NCI-H524 treated with DMSO at 0.1 percent for 48 hours (cell line): ENCODE measurements around the gene PGAM5.

Source experiments
- DNase-seq: peaks from one replicate; lab custom pipeline; 2025; lab: John Stamatoyannopoulos, UW

PGAM5 gene

DNA sequence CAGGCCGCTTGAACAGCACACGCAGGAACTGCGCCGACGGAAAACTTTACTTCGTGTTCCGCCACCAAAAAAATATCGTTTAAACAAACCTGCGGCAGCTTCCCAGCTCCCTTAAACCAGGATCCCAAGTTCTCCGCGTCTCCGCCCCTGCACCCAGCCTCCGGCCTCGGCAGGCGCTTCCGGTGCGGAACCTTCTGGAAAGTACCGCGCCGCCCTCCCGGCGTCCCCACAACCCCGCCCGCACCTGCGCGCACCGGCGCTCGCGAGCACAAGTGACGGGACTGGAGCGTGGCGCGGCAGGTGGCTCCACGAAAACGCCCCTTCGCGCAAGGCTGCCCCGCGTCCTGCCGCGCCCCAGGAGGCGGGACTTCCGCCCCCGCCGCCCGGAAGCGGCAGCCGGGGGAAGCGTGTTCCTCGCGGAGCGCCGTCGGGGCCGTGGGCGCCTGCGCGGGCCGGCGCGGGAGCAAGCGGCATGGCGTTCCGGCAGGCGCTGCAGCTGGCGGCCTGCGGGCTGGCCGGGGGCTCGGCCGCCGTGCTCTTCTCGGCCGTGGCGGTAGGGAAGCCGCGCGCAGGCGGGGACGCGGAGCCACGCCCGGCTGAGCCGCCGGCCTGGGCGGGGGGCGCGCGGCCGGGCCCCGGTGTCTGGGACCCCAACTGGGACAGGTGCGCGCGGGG is at the start of gene PGAM5:
TSS of gene PGAM5 (plus strand) at position 438 of the 675 bp plus-strand sequence. CDS start at position 473, 35 bp downstream.
- peak; percentile 14 for DNase-seq

DNA sequence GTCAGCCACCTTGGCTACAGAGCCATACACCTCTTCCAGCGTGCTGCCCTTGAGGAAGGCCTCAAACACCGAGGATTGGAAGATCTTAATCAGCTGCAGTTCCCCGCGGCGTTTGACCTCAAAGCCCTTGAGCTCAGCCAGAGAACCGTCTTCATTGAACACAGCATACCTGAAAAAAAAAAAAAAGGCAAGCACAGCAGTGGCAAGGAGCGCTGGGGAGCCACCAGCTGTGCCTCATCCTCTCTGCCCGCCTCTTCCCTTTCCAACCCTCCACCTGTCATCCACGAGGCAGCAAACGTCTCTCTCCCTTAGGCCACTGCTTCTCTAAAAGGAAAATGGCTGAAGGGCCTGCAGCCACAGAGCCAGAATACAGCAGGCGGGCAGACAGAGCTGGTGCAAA is 49.6 kb upstream of the PGAM5 start:
- DNase-seq = no peak

DNA sequence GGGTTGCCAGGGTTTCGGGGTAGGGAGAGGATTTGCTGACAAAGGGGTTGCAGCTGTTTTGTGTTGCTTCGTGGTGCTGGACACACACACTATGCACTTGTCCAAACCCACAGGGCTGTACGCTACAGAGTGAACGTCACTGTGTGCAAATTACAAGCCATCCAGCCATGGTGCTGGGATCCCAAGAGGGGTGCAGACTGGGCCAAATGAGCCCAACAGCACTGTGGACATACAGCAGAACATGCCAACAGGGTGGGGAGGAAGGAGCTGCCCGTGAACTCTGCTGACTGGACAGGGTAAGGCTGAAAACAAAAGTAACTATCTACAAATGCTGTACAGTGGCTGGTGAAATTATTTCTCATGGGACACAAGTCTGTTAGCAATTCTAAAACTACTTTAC is 48.7 kb upstream of the PGAM5 start:
- DNase-seq = no peak

DNA sequence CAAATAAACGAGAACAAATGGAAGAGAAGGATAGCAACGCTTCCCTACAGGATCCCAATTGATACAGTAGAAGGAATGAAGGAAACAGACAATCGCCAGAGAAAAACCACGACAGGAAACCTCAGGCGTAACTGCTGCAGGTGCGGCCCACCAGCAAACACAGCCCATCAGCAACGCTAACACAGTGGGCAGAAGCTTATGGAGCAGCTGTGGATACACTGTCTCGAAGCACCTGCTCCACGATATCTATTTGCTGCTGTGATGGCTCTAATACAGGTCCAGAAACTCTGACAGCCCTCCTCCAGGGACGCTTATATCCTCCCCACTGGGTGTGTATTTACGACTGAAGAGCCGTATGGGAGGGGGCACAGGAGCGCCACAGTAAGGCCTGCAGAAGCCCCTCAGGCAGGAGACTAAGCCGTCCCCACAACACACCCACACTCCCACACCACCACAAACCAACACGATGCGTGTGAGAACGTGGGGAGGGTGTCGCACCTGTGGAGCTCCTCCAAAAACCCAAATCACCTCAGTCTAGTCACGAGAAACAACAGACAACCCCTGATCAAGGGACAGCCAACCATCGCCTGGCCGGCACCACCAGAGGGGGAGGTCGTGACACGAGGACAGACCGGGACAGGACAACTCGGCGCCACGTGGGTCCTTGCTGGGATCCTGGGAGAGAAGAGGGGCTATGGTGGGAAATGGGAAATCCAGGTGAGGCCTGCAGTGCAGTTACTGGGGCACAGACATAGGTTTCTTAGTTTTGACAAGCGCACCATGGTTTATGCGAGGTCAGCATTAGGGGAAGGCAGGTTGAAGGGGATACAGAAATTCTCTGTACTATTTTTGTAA is 47.5 kb upstream of the PGAM5 start:
- no peak for DNase-seq

DNA sequence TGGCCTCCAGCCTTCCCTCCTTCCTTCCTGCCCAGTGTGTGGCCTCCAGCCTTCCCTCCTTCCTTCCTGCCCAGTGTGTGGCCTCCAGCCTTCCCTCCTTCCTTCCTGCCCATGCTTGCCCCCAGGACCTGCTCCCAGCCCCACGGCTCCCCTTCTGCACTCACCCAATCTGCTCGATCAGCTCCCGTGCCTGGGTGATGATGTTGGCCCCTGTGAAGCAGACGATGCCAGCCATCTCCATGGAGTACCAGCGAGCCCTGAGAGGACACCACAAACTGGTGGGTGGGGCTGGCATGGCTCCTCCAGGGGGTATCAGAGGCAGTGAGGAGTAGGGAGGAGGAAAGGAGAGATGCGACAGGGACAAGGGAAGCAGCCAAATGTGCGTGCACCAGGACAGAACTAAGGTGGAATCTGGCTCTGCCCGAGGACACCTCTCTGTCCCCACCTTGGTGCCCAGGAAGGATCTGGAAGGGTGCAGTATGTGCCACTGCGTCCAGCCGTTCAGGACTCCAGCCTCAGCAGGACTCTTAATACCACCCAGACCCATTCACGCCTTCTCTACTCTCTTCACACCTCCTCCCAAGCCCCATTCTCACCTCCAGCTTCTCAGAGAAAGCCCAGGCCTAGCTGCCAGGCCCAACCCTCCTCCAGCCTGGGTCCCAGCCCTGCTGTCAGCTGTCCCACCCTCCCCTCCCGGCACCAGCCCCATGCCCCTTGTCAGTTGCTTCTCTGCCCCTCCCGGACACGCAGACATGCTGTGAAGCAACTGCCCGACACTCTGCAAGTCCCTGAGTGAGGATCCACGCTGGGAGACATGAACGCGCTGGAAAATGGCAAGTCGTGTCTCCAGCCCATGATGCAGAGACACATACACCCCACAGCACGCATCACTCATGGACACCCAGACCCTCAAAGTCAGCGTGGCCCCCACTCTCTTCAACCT is 46.2 kb upstream of the PGAM5 start:
- no peak for DNase-seq

DNA sequence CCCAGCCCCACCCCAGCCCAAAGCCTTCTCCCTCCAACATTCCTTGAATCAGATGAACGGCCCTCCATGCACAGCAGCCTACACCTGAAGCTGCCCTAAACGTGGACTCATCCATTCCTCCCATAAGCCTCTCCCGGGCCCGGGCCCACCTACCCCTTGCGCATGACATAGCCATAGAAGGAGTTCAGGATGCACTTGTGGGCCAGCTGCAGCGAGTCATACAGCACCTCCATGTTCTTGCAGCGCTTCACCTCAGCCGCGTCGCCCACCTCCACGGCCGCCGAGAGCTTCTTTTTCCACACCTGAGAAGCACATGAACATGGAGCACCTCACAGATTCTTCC is 45.5 kb upstream of the PGAM5 start:
- no peak for DNase-seq

DNA sequence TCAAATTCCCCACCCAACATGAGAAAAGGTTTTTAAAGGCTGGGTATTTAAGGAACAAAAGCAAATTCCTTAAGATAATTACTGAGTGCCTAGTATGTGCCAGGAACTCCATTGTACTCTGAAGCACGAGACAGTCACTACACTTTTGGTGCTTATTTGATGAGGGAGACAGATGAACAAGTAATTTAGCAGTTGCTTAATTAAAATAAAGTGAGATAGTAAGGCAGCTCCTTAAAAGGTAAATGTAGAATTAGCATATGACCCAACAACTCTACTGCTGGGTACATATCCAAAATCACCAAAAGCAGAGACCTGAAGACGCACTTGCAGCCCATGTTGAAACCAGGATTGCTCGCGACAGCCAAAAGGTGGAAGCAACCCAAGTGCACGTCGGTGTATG is 44.8 kb upstream of the PGAM5 start:
- no peak for DNase-seq

DNA sequence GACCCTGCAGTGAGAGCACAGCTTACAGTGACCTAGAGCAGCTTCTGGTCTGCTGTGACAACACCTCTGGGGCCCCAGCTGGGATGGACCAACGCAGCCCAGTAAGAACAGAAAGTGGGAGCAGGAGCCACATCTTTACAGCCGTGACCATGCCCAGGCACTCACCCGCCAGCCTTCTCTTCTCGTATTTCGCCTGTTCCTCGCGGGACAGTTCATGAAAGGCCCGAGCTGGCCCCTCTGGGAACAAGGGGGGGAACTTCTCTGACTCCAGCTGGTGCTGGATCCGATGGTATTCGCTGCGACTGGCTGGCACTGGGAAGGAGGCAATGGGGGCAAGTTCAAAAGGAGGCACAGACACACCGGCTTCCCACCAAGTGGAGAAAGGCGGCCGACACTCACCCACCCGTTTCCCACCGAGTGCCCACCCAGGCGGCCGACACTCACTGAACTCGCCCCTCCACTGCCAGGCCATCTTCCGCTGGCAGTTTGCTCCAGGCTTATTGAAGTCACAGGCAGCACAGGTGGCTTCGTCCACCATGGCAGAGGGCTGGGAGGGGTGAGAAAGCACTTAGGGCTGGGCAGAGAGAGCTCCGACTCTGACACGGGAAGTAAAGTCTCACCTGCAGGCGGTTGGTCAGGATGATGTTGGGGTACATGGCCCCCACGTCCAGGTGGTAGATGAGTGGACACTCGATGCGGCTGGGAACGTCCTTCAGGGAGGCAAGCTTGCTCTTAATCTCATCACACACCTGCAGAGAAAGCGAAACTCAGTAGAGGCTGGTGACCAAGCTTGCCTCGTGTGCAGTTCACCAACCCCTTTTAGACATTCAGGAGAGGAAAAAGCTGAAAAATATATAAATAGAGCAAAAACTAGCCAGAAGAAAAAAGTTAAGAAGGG is 42.2 kb upstream of the PGAM5 start:
- no peak for DNase-seq

DNA sequence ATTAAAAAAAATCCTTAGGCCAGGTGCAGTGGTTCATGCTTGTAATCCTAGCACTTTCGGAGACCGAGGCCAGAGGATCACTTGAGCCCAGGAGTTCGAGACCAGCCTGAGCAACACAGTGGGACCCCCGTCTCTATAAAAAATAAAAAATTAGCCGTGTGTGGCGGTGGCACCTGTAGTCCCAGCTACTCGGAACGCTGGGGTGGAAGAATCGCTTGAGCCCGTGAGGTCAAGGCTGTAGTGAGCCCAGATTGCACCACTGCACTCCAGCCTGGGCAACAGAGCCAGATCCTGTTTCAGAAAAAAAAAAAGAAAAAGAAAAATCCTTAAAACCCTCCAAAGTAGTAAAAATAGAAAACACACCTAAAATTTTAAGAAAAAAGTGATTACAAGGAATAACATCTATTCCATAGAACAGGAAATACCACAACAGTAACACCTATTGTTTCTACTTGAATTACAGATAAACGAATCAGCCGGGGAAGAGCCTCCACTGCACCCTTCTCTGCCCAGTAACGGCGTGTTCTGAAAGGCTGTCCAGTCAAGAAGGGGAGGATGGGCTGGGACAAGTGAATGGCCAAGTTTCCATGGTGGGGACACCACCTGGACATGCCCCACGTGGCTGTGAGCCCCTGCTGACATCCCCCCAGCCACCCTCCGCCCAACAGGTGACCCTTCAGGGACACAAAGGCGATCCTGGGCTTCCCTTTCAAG is 41.3 kb upstream of the PGAM5 start:
- DNase-seq = no peak

DNA sequence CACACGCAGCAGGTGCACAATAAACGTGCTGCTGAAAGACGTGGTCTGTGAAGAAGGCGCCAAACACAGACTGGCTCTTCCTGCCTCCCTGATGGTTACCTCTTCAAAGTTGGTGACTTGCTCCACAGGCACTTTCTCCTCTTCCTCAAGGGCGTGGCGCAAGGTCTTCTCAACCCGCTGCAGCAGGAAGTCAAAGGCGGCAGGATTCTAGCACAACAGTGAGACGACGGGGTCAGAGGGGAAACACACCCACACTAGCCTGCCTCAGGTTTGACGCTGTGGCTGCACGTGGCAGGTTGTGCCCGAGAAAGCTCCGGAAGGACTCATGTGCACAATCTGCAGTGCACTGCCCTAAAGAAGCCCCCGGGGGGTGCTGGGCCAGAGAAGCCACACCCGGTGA is 38.5 kb upstream of the PGAM5 start:
- DNase-seq = no peak

DNA sequence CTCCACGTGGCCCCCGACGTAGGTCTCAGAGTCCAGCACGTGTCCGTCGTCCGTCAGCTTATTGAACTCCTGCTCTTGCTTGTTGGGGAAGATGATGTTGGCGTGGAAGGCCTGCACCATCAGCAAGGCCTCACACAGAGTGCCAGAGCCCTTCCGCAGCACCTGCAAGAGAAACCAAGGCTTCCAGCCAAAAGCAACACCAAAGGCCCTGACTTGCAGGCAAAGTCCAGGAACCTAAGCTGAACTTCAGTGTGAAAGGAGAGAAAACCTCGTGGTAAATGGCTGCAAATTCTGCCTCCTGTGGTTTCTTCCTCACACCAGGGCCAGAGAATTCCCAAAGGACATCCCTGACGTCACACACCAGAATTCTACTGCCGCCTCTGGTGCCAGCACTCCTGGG is 38.0 kb upstream of the PGAM5 start:
- no peak for DNase-seq

DNA sequence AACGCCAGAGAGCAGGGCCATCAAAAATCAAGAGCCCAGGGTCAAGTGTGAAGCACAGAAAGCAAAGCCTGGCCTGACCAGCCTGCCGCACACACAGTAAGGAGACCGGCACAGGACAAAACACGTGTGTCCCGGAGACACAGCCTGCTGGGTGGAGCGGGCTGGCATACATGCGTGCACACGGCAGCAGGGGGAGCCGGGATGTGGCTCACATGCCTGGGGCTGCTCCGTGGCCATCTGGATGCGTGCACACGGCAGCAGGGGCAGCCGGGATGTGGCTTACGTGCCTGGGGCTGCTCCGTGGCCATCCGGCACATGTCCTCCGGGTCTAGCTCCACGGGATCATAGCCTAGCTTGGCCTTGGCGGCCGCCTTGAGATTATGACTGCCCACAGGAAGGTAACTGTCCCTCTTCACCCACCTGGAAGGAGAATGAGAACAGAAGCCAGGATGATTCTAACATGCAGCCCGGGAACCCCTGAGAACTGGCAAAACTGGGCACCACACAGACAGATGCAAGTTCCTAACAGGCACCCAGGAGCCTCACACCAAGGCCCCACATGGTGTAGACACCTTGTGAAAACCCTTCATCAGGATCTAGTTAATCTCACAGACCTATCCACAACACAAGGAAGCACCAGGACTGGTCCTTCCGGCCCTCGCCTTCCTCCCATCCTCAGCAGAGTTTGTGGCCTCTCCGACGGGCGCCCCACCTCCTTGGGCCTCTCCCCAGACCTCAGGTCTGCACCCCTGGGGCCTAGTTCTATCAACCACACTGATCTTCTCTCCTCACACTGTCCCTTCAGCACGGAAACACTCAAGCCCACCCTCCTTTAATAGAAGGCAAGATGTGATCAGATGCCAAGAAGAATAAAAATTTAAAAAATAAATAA is 37.1 kb upstream of the PGAM5 start:
- no peak for DNase-seq

DNA sequence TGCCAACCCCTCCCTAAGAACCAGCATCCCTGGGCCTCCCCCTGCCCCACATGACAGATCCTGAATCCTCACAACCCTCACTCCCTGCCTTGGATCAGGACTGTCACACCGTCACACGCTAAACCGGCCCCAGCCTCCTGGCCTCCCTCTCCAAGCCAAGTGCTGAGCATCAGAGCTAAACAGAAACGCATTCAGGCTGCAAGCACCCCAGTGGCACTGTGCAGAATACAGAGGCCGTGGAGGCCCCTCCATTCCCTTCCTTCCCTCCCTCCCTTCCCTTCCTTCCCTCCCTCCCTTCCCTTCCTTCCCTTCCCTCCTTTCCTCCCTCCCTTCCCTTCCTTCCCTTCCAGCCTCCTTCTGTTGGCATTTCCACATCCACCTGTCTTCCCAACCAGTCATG is 36.1 kb upstream of the PGAM5 start:
- DNase-seq = no peak

DNA sequence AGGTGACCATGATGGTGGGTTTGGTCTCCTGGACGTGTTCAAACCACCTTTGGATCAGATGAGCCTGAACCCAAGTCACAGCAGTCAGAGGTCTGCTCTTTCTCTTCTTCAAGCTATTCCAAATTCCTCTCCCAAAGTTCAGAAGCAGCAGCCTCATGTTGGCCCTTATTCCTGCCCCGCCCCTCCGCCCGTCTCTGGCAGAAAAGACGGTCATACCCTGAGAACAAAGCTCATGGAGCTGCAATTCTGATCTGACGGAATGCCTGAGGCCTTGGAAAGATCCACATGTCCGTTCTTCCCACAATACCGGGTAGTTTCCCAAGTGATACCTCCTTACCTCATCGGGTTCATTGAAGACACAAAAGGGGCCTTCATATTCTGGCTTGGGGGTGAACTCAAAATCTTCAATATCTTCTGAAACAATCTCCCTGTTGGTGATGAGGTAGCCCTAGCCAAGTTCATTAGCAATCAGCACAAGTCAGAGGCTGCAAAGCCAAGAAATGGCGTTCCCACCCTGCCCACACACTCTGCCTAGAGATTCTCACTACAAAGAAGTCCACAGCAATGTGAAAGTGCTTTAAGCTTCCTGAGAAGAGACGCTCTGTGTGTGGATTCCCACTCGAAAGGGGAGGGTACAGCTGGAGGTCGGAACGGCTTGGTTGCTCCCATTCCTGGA is 34.7 kb upstream of the PGAM5 start:
- DNase-seq = no peak

DNA sequence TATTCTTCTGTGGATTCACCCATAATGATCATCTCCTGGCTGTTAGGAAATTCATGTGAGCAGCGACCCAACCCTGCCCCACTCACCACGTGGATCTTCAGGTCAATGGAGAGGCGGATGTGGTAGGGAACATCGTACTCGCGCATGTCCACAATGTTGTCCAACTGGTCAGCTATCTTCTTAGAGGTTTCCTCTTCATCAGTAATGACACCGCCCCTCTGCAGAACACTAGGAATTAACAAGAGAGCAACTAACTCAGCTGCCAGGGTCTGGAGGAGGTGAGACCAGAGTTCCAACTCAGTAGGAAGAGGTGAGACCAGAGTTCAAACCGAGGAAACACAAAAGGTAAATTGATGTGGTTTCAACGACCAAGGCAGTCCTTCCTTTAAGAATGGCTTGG is 33.1 kb upstream of the PGAM5 start:
- no peak for DNase-seq

DNA sequence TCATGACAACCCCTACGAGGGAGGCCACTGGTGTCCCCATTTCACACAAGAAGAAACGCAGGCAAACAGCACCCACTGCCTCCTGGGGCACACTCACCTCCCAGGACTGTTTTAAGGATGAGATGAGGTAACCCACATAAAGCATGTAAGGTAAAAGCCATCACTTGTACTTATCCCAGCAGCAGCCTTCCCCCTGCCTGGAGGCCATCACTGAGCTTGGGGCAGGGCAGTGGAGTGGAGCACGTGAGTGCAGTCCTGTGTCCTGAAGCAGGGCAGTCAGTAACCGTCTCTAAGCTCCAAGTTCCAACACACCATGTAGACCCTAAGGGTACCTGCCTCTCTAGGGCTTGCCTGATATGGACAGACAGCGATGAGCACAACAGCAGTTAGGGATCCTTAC is 25.2 kb upstream of the PGAM5 start:
- no peak for DNase-seq

DNA sequence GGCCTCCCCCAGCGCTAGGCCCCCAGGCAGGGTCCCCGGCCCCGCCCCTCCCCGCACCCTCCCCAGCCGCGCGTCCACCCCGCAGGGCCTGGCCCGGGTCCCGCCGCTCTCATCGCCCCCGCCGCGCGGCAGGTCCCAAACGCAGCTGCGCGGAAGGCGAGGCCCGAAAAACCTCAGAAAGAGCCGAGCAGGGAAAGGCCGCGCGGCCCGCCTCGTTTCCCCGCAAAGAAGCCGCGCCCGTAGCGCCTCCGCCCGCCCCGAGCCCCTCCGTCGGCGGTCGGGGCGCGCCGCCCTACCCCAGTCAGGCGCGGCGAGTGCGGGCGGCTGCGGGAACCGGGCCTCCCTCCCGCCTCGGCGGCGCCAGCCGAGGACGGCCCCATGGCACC is 23.8 kb upstream of the PGAM5 start:
- no peak for DNase-seq

DNA sequence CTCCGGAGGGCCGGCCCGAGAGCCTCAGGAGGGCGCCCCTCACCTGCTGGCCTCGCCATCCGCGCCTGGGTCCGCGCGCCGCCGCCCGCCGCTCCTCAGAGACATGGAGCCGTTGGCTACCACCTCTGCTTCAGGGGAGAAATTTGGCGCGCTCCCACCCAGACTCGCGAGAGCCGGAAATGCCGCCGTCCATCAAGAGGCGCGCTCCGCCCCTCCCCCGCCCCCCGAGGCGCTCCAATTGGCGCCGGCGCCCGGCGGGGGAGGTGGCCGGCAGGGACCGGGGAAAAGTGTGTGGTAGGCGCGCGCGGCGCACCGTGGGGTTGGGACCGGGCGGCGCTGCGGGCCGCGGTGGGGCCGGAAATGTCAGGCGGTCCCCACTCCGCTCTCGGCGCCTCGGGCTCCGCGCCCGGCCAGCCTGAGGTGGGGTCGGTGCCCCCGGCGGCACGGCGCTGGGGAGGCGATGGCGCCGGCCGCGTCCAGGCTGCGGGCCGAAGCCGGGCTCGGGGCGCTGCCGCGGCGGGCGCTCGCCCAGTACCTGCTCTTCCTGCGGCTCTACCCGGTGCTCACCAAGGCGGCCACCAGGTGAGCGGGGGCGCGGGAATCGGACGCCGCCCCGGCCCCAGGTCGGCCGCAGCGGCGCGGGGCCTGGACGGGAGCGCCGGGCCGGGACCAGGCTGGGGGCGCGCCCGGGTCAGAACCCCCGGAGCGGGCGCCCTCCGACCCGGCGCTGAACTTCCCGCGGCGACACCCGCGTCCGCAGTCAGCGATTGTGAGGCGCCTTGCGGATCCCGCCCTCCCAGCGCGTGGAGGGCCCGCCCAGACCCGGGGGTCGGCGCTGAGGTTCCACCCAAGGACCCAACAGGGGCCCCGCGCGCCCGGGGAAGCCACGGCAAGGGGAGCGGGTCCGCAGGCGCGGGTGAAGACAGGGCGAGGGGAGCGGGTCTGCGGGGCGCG is 23.2 kb upstream of the PGAM5 start, which contains the start of the genes POLE and PXMP2:
TSS of gene POLE (minus strand) at position 132 of the 954 bp plus-strand sequence. CDS start at position 105, 27 bp downstream.
TSS of gene PXMP2 (plus strand) at position 377 of the 954 bp plus-strand sequence. CDS start at position 461, 84 bp downstream.
- peak; percentile 31 for DNase-seq
